Measurements from ENCODE around the gene NEK7. TPM values are rescaled to one million over a fixed set of nuclear protein-coding genes. Genes with fewer than 3 reads are reported as not detected.
"Not testable (repeated sequence)": the region's sequence is repeated elsewhere in the genome, so short reads cannot be mapped to it uniquely, and the experiment has no call there.

Gene NEK7
- total RNA-seq, 1 experiment from 2014 or later: 15.6 TPM

GRCh38 chr1:198304431-198304830 lies 147.6 kb downstream of the NEK7 start:
- DNase-seq (ENCODE audit: low spot score): no peak
- in situ Hi-C loops (cut with HindIII; ENCODE audit: low sequenced_read_pairs): no loop called here

GRCh38 chr1:198314817-198315216 lies 158.0 kb downstream of the NEK7 start:
- in situ Hi-C loops (cut with HindIII; ENCODE audit: low sequenced_read_pairs); DNase-seq (ENCODE audit: low spot score): not testable (repeated sequence)

GRCh38 chr1:198315331-198315730 lies 158.5 kb downstream of the NEK7 start:
- DNase-seq (ENCODE audit: low spot score); in situ Hi-C loops (cut with HindIII; ENCODE audit: low sequenced_read_pairs): not testable (repeated sequence)

DNA sequence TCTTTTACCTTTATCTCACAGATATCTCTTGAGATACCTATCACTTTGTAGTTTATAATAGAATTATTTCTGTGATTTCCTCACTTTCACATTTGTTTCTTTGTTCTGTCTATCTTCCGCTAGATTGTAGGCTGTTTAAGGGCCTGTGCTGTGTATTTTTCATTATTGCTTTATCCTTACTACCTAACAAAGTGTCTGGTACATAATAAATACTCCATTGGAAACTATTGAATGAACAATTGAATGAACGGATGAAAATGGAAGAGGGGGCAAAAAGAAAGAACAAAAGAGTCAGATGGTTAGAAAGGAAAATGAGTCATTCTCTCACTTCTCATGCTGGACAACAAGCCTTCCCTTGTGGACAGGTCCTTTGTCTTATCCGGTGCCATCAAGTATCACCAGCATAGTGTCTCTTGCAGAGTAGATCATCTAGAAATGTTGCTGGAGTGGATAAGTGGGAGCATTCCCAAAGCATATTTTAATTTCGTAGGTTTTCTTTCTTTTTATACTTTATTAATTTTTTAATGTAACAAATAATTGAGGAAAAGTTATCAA lies 159.8 kb downstream of the NEK7 start:
- DNase-seq (ENCODE audit: low spot score): no peak
- in situ Hi-C loops (cut with HindIII; ENCODE audit: low sequenced_read_pairs): no loop called here

DNA sequence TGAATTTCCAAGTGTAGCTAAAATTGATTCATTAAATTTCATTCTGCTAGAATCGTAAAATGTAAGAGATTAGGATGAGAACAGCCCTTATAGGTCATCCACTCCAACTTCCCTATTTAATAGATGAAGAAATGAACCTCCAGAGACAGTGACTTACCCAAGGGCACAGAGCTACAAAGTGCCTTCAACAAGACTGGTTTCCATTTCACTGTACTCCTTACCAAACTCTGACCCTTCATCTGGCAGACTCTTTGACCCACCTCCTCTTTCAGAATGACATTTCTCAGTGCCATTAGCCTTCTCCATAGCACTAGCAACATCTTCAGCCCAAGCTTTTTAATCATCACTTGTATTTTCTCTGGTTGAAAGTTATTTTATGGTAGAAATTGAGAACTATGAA lies 161.3 kb downstream of the NEK7 start:
- in situ Hi-C loops (cut with HindIII; ENCODE audit: low sequenced_read_pairs): no loop called here
- no peak for DNase-seq (ENCODE audit: low spot score)

GRCh38 chr1:198320759-198321158 lies 164.0 kb downstream of the NEK7 start:
- in situ Hi-C loops (cut with HindIII; ENCODE audit: low sequenced_read_pairs): no loop called here
- DNase-seq (ENCODE audit: low spot score): no peak

GRCh38 chr1:198326232-198326631 lies 169.4 kb downstream of the NEK7 start:
- DNase-seq (ENCODE audit: low spot score): no peak
- in situ Hi-C loops (cut with HindIII; ENCODE audit: low sequenced_read_pairs): no loop called here

GRCh38 chr1:198326915-198327314 lies 170.1 kb downstream of the NEK7 start:
- in situ Hi-C loops (cut with HindIII; ENCODE audit: low sequenced_read_pairs): no loop called here
- no peak for DNase-seq (ENCODE audit: low spot score)

DNA sequence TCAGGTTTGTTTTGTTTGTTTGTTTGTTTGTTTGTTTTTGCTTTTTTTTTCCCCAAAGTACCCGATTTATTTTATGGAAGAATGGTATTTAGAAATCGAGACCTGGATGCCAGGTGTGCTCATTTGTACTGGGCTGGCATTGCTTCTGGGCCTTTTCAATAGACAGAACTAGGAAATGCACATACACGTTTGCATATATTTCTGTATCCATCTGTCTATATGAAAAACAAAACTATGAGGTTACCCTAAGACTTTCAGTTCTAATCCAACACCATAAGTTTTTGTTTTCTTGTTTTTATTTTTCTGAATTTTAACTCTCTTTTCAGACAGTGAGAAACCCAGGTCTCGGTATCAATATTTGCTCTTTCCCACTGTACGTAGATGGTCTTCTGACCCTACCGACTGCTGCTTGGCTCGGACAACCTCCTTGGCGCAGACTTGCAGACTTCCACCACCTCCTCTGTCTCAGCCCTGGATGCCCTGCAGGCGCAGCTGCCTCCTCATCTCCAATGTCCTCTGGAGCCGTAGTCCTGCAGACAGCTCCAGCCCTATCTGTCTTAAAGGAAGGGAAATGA lies 171.7 kb downstream of the NEK7 start:
- in situ Hi-C loops (cut with HindIII; ENCODE audit: low sequenced_read_pairs): no loop called here
- no peak for DNase-seq (ENCODE audit: low spot score)

GRCh38 chr1:198330982-198331615 lies 174.3 kb downstream of the NEK7 start:
- in situ Hi-C loops (cut with HindIII; ENCODE audit: low sequenced_read_pairs): no loop called here
- DNase-seq (ENCODE audit: low spot score): no peak

- no peak for DNase-seq (ENCODE audit: low spot score)
- in situ Hi-C loops (cut with HindIII; ENCODE audit: low sequenced_read_pairs): no loop called here
Observed at GRCh38 chr1:198333744-198334143, 176.9 kb downstream of the NEK7 start.

DNA sequence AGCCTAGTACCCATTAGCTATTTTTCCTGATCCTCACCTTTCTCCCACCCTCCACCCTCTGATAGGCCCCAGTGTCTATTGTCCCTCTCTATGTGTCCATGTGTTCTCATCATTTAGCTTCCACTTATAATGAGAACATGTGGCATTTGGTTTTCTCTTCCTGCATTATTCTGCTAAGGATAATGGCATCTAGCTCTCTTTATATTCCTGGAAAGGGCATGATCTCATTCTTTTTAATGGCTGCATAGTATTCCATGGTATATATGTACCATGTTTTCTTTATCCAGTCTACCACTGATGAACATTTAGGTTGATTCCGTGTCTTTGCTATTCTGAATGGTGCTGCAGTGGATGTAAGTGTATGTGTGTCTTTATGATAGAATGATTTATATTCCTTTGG lies 178.9 kb downstream of the NEK7 start:
- DNase-seq (ENCODE audit: low spot score): no peak
- in situ Hi-C loops (cut with HindIII; ENCODE audit: low sequenced_read_pairs): no loop called here

DNA sequence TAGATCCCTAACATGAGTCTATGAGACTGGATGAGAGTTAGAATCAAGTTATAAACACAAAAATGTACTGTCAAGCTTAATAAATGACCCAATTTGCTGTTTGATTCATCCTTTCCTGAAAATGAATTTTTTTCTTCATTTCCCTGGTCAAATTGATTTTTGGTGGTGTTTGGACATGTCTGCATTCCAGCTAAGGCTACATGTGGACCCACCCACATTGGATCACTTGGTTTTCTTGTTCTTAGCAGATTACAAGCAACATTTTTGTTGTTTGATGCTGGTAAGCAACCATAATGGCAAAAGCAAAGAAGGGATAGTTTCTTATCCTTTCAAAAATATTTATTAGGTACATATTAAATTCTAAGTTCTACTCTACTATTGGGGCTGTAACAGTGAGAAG lies 181.1 kb downstream of the NEK7 start:
- in situ Hi-C loops (cut with HindIII; ENCODE audit: low sequenced_read_pairs): no loop called here
- no peak for DNase-seq (ENCODE audit: low spot score)

GRCh38 chr1:198340139-198340538 lies 183.3 kb downstream of the NEK7 start:
- in situ Hi-C loops (cut with HindIII; ENCODE audit: low sequenced_read_pairs): no loop called here
- no peak for DNase-seq (ENCODE audit: low spot score)

DNA sequence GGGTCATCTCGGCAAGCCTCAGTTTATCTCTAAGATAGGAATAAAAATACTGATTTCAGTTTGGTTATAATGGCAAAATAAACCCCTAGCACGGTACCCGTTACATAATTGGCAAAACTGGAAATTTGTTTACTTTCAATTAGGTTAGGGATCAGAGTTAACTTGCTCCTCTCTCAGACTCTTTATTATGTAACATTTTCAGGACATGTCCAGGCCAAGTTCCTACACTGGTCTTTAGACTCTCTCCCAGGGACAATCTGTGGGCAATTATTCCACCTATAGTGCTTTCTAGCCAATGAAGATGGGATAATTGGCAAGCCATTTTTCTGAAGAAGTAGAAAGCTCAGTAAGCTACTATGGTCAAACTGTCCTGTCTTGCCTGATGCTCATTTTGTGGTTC lies 189.4 kb downstream of the NEK7 start:
- no peak for DNase-seq (ENCODE audit: low spot score)
- in situ Hi-C loops (cut with HindIII; ENCODE audit: low sequenced_read_pairs): no loop called here

DNA sequence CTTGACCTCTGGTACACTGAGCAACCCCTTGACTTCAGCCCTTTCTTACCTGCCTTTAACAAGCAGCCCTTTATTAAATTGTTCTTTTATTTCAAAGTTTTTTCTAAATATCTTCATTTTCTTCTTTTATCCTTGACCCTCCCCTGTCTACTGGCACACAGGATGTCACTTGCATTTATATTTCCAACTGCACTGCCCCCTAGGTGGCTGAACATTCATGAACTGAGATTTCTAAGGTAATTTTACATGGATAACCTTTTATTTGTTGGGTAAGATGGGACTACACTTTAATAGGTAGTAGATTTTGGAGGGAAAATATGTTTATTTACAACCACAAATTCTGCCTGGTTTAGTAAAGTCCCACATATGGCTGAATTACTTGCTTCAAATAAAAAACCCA lies 193.7 kb downstream of the NEK7 start:
- no peak for DNase-seq (ENCODE audit: low spot score)
- in situ Hi-C loops (cut with HindIII; ENCODE audit: low sequenced_read_pairs): no loop called here

DNA sequence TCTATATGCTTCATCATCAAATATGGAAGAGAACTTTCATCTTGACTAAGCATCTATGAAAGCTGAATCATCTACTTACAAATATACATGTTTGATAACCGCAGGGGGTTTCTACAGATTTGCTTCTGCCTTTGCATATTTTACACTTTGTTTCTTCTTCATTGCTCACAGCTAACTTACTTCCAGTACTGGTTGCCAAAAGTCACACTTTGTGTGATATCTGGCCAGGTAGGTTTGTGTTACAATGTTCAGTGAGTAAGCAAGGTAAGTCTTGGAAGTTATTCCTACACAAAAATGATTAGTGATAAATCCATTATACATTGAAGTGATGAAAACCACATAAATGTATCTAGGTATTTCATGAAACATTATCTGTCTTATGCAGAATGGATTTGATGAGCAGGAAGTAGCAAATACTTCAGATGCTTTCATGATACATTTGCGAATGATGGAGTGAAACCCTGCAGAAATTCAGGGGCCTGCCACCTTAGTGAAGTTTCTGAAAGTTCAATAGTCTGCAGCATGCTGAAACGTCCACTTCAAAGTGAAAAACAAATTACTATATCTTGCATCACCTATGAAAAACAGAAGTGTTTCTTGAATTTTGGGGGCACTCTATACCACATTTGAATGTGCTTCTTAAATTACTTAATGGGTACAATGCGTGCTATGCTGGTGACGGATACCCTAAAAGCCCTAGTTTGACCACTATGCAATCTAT lies 196.3 kb downstream of the NEK7 start:
- in situ Hi-C loops (cut with HindIII; ENCODE audit: low sequenced_read_pairs): no loop called here
- DNase-seq (ENCODE audit: low spot score): no peak

GRCh38 chr1:198357937-198358336 lies 201.1 kb downstream of the NEK7 start:
- in situ Hi-C loops (cut with HindIII; ENCODE audit: low sequenced_read_pairs): no loop called here
- no peak for DNase-seq (ENCODE audit: low spot score)

GRCh38 chr1:198359024-198359653 lies 202.3 kb downstream of the NEK7 start:
- no peak for DNase-seq (ENCODE audit: low spot score)
- in situ Hi-C loops (cut with HindIII; ENCODE audit: low sequenced_read_pairs): no loop called here

GRCh38 chr1:198360208-198360729 lies 203.5 kb downstream of the NEK7 start:
- DNase-seq (ENCODE audit: low spot score): no peak
- in situ Hi-C loops (cut with HindIII; ENCODE audit: low sequenced_read_pairs): no loop called here
